Calu3 (cell line): ENCODE results near the gene NEK5. TPM values are rescaled to one million over a fixed set of nuclear protein-coding genes. Genes with fewer than 3 reads are reported as not detected.

ENCODE experiments used
- BruUV-seq: library from RNA; stranded (reverse); fragments of 400-500 nt; replicated peaks from 2 replicates; lab custom pipeline; 2021; lab: Mats Ljungman, UMichigan
- CTCF ChIA-PET: fragments of 300-600 bp; sonication (Branson Sonifier 250); formaldehyde crosslinking; loops from one replicate; lab custom pipeline; 2022; ENCODE audit warnings: antibody characterized with exemption; lab: Charles Lee
- DNase-seq: peaks from one replicate; pipeline ENCODE4 v3.0.0; 2022
- H3K27ac Mint-ChIP-seq: one replicate; pipeline ENCODE4 v1.8.0; 2022; ENCODE audit warnings: mixed read lengths; ENCODE audit not compliant: unreplicated experiment
- H3K27me3 Mint-ChIP-seq: one replicate; pipeline ENCODE4 v1.8.0; 2022; ENCODE audit warnings: mixed read lengths; ENCODE audit not compliant: unreplicated experiment
- H3K36me3 Mint-ChIP-seq: one replicate; pipeline ENCODE4 v1.8.0; 2022; ENCODE audit warnings: mild to moderate bottlenecking, moderate library complexity, mixed read lengths; ENCODE audit not compliant: insufficient read depth, unreplicated experiment
- H3K4me1 Mint-ChIP-seq: one replicate; pipeline ENCODE4 v1.8.0; 2022; ENCODE audit warnings: mild to moderate bottlenecking, low read depth, mixed read lengths; ENCODE audit not compliant: unreplicated experiment
- H3K4me3 Mint-ChIP-seq: one replicate; pipeline ENCODE4 v1.8.0; 2022; ENCODE audit warnings: mild to moderate bottlenecking, low read depth, moderate library complexity, mixed read lengths; ENCODE audit not compliant: unreplicated experiment
- H3K9me3 Mint-ChIP-seq: one replicate; pipeline ENCODE4 v1.8.0; 2022; ENCODE audit warnings: low read depth, mixed read lengths; ENCODE audit not compliant: unreplicated experiment
- CTCF ChIP-seq: fragments of 200-600 bp; IDR thresholded peaks from one replicate; pipeline ENCODE4 v1.8.0; 2022; ENCODE audit warnings: antibody characterized with exemption; ENCODE audit not compliant: unreplicated experiment
- intact Hi-C: fragments of 100-400 bp; cut with micrococcal nuclease; formaldehyde crosslinking; loops from one replicate; pipeline ENCODE4 v1.10.0; 2022; ENCODE audit not compliant: unreplicated experiment
- total RNA-seq: library from RNA; stranded (reverse); gene quantifications from 2 replicates; pipeline ENCODE4 v1.2.3, GENCODE V29; 2022

NEK5 gene
- total RNA-seq, 1 experiment from 2014 or later = 0.38 TPM

- no peak overlapping the region for H3K4me3 Mint-ChIP-seq
- H3K27ac Mint-ChIP-seq = no peak overlapping the region
- H3K27me3 Mint-ChIP-seq = no peaks in the 10 kb centered on the region
- intact Hi-C loops = no loop called here
- no peaks in the 10 kb centered on the region for H3K9me3 Mint-ChIP-seq
- BruUV-seq = no TSS peak
- CTCF ChIA-PET = no interaction called here
- DNase-seq = no peak
- no peaks in the 10 kb centered on the region for H3K36me3 Mint-ChIP-seq
- TF ChIP-seq CTCF = no peak
- H3K4me1 Mint-ChIP-seq = no peaks in the 10 kb centered on the region
These were observed 12.4 kb upstream of the NEK5 start for GRCh38 chr13:52141299-52141698.

- Mint-ChIP-seq H3K4me3 (no peak overlapping the region), H3K9me3 (no peaks in the 10 kb centered on the region), H3K27ac (no peak overlapping the region), H3K36me3 (no peaks in the 10 kb centered on the region), H3K27me3 (no peaks in the 10 kb centered on the region), H3K4me1 (no peaks in the 10 kb centered on the region)
- BruUV-seq = no TSS peak
- TF ChIP-seq CTCF = no peak
- intact Hi-C loops = no loop called here
- no peak for DNase-seq
- CTCF ChIA-PET = no interaction called here
These were observed 8.6 kb upstream of the NEK5 start for GRCh38 chr13:52137489-52137888.

- CTCF ChIA-PET = no interaction called here
- H3K36me3 Mint-ChIP-seq = no peaks in the 10 kb centered on the region
- no peaks in the 10 kb centered on the region for H3K9me3 Mint-ChIP-seq
- intact Hi-C loops = no loop called here
- H3K4me3 Mint-ChIP-seq = no peak overlapping the region
- H3K27ac Mint-ChIP-seq = no peak overlapping the region
- no TSS peak for BruUV-seq
- TF ChIP-seq CTCF = no peak
- H3K4me1 Mint-ChIP-seq = no peaks in the 10 kb centered on the region
- no peaks in the 10 kb centered on the region for H3K27me3 Mint-ChIP-seq
- DNase-seq = no peak
These were observed 7.9 kb upstream of the NEK5 start for GRCh38 chr13:52136763-52137162.

- BruUV-seq = no TSS peak
- CTCF ChIA-PET = no interaction called here
- no peak for TF ChIP-seq CTCF
- peaks cover 3% of the 10 kb centered on the region for H3K9me3 Mint-ChIP-seq
- H3K4me3 Mint-ChIP-seq = no peak overlapping the region
- intact Hi-C loops = no loop called here
- H3K27ac Mint-ChIP-seq = no peak overlapping the region
- DNase-seq = no peak
- peaks cover 10% of the 10 kb centered on the region for H3K36me3 Mint-ChIP-seq
- H3K27me3 Mint-ChIP-seq = no peaks in the 10 kb centered on the region
- no peaks in the 10 kb centered on the region for H3K4me1 Mint-ChIP-seq
These were observed 1.8 kb upstream of the NEK5 start for GRCh38 chr13:52130641-52131040.
